ENCODE data around the gene IQCK.

The IQCK gene

DNA sequence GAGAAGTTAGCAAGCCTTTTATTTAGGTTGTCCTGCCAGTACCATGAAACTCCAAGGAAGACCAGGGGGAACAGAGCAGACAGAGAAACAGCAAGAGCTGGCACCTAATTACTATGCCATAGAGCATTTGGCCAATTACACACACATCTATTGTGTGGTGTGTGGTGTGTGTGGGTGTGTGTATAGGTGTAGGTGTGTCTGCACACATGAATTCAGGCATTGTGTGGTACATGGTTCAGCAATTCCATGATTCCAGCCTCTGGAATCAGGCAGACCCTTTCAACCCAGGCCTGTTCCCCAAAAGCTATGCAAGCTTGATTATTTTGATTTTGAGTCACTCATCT is 25.7 kb downstream of the IQCK start:
- Histone ChIP-seq H3K9me3 (ENCODE audit: control insufficient read depth, insufficient read depth, low read length) (no peaks in the 10 kb centered on the region), H3K36me3 (ENCODE audit: control insufficient read depth, low read length) (no peaks in the 10 kb centered on the region), H3K27ac (ENCODE audit: low read depth, low read length) (no peak overlapping the region), H3K9me2 (replicated peaks; ENCODE audit: control insufficient read depth, low read length) (no peaks in the 10 kb centered on the region), H3K4me2 (ENCODE audit: low read length) (no peak overlapping the region), H3K27me3 (ENCODE audit: control insufficient read depth, low read length) (no peaks in the 10 kb centered on the region), H3K4me1 (ENCODE audit: control insufficient read depth, low read length) (no peaks in the 10 kb centered on the region), H3K79me2 (ENCODE audit: control insufficient read depth, low read length) (no peaks in the 10 kb centered on the region), H4K20me1 (ENCODE audit: control insufficient read depth, insufficient read depth, low read depth, low read length) (no peaks in the 10 kb centered on the region), H3K4me3 (ENCODE audit: low read length) (no peak overlapping the region), H3F3A (ENCODE audit: control insufficient read depth, insufficient read depth) (no peaks in the 10 kb centered on the region)
- TF ChIP-seq EZH2phosphoT487 (IDR thresholded peaks at IDR 0.05; ENCODE audit: borderline replicate concordance, low read length) = no peak
- TF ChIP-seq, protein P1, sequence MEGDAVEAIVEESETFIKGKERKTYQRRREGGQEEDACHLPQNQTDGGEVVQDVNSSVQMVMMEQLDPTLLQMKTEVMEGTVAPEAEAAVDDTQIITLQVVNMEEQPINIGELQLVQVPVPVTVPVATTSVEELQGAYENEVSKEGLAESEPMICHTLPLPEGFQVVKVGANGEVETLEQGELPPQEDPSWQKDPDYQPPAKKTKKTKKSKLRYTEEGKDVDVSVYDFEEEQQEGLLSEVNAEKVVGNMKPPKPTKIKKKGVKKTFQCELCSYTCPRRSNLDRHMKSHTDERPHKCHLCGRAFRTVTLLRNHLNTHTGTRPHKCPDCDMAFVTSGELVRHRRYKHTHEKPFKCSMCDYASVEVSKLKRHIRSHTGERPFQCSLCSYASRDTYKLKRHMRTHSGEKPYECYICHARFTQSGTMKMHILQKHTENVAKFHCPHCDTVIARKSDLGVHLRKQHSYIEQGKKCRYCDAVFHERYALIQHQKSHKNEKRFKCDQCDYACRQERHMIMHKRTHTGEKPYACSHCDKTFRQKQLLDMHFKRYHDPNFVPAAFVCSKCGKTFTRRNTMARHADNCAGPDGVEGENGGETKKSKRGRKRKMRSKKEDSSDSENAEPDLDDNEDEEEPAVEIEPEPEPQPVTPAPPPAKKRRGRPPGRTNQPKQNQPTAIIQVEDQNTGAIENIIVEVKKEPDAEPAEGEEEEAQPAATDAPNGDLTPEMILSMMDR (IDR thresholded peaks at IDR 0.05; ENCODE audit: low read depth, low read length, poor library complexity, severe bottlenecking) = no peak

GRCh38 chr16:19744670-19745069 is 26.6 kb downstream of the IQCK start:
- Histone ChIP-seq H3K79me2 (ENCODE audit: control insufficient read depth, low read length) (no peaks in the 10 kb centered on the region), H3K4me3 (ENCODE audit: low read length) (no peak overlapping the region), H3K36me3 (ENCODE audit: control insufficient read depth, low read length) (no peaks in the 10 kb centered on the region), H3K4me1 (ENCODE audit: control insufficient read depth, low read length) (no peaks in the 10 kb centered on the region), H3K9me3 (ENCODE audit: control insufficient read depth, insufficient read depth, low read length) (no peaks in the 10 kb centered on the region), H3K4me2 (ENCODE audit: low read length) (no peak overlapping the region), H3K27me3 (ENCODE audit: control insufficient read depth, low read length) (no peaks in the 10 kb centered on the region), H3F3A (ENCODE audit: control insufficient read depth, insufficient read depth) (no peaks in the 10 kb centered on the region), H3K27ac (ENCODE audit: low read depth, low read length) (no peak overlapping the region), H4K20me1 (ENCODE audit: control insufficient read depth, insufficient read depth, low read depth, low read length) (no peaks in the 10 kb centered on the region), H3K9me2 (replicated peaks; ENCODE audit: control insufficient read depth, low read length) (no peaks in the 10 kb centered on the region)
- TF ChIP-seq, protein P1 (IDR thresholded peaks at IDR 0.05; ENCODE audit: low read depth, low read length, poor library complexity, severe bottlenecking) = no peak
- TF ChIP-seq EZH2phosphoT487 (IDR thresholded peaks at IDR 0.05; ENCODE audit: borderline replicate concordance, low read length) = no peak

- no peaks in the 10 kb centered on the region for H3K9me2 ChIP-seq (replicated peaks; ENCODE audit: control insufficient read depth, low read length)
- H3F3A ChIP-seq (ENCODE audit: control insufficient read depth, insufficient read depth) = no peaks in the 10 kb centered on the region
- no peaks in the 10 kb centered on the region for H3K36me3 ChIP-seq (ENCODE audit: control insufficient read depth, low read length)
- no peak overlapping the region for H3K27ac ChIP-seq (ENCODE audit: low read depth, low read length)
- H3K4me3 ChIP-seq (ENCODE audit: low read length) = no peak overlapping the region
- H3K79me2 ChIP-seq (ENCODE audit: control insufficient read depth, low read length) = no peaks in the 10 kb centered on the region
- H3K27me3 ChIP-seq (ENCODE audit: control insufficient read depth, low read length) = no peaks in the 10 kb centered on the region
- H4K20me1 ChIP-seq (ENCODE audit: control insufficient read depth, insufficient read depth, low read depth, low read length) = no peaks in the 10 kb centered on the region
- no peaks in the 10 kb centered on the region for H3K9me3 ChIP-seq (ENCODE audit: control insufficient read depth, insufficient read depth, low read length)
- TF ChIP-seq EZH2phosphoT487 (IDR thresholded peaks at IDR 0.05; ENCODE audit: borderline replicate concordance, low read length) = no peak
- TF ChIP-seq, protein P1 (IDR thresholded peaks at IDR 0.05; ENCODE audit: low read depth, low read length, poor library complexity, severe bottlenecking) = no peak
- no peaks in the 10 kb centered on the region for H3K4me1 ChIP-seq (ENCODE audit: control insufficient read depth, low read length)
- H3K4me2 ChIP-seq (ENCODE audit: low read length) = no peak overlapping the region
Observed at GRCh38 chr16:19745286-19746010, 27.4 kb downstream of the IQCK start.

Data from DOHH2 (cell line).